GM20431 (cell line): ENCODE data around the gene MTF2.

ENCODE experiments used
- in situ Hi-C: fragments of 300-500 bp; cut with MseI, MboI; formaldehyde crosslinking; loops from one replicate; pipeline ENCODE4 v1.15.0; 2020; ENCODE audit warnings: low sequenced_read_pairs; ENCODE audit not compliant: unreplicated experiment

MTF2 gene

DNA sequence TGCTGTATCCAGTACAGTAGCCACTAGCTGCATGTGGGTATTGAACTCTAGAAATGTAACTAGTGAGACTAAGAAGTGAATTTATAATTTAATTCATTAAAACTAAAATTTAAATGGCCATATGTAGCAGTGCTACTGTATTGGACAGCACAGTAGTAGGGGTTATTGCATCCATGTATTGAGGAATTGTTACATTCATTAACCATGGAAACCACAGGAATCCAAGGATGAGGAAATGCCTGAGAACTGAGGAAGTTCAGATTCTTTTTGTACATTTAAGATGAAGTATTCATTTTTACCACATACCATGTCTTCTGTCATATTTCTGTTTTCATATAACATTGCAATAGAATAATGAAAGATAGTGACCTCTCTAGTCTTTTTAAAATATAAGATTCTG, 2.6 kb downstream of the MTF2 start:
- in situ Hi-C loops = no loop called here

DNA sequence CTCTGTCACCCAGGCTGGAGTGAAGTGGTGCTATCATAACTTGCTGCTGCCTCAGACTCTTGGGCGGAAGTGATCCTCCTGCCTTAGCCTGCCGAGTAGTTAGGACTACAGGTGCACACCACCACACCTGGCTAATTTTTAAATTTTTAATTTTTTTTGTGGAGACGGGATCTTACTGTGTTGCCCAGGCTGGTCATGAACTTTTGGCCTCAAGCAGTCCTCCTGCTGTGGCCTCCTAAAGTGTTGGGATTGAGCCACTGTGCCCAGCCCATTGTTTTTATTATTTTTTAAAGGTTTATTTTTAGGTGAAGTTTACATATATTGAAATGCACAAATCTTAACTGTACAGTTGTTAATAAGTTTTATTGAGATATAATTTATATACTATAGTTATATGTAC, 3.2 kb downstream of the MTF2 start:
- in situ Hi-C loops = no loop called here

DNA sequence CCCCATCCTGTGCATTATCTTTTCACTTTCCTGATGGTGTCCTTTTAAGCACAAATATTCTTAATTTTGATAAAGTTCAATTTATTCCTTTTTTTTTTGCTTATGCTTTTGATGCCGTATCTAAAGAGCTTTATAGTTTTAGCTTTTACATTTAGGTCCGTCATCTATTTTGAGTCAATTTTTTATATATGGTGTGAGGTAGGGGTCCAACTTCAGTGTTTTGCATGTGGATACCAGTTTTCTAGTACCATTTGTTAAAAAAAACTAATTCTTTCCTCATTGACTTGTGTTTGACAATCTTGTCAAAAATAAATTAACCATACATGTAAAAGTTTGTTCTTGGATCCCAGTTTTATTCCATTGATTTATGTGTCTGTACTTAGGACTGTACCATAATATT, 4.9 kb downstream of the MTF2 start:
- in situ Hi-C loops = no loop called here

DNA sequence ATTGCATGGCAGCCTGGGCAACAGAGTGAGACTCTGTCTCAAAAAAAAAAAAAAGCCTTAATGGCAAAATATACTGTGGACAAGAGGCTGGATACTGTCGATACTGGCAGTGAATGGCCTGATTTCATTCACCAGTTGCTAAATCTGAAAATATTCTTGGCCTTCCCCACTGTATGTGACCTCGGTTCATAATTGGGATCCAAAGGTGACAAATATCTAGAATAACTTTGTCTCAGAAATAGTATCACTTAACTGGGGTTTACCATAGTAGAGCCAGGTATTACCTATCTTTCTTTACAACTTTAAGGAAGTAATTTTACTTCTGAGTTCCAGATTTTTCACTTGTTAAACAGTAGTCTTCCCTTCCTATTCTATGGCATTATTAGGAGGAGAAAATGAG, 8.4 kb downstream of the MTF2 start:
- in situ Hi-C loops = no loop called here

DNA sequence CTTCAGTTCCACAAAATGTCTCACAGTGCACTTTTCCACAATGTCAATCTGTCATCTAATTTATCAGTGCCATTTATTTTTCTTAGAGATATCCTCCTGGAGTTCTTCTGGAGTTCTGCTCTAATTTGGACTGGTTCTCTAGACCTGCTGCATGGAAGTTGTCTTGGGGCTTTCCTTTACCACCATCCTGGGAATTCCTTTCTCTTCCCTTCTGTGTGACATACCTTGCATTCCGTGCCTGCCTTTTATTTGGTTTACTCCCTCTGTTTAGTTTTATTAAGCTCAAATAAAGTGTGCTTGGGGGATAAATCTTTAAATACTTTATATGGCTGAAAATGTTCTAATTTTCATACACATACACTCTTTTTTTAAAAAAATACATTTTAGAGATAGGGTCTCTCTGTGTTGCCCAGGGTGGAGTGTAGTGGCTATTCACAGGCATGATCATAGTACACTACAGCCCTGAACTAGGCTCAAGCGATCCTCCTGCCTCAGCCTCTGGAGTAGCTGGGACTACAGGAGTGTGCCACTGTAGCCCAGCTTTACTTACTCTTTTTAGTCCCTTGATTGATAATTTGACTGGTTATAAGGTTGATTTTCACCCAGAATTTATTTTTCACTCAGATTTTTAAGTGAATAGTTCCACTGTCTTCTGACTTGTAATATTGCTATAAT, 14.4 kb downstream of the MTF2 start:
- in situ Hi-C loops = no loop called here

DNA sequence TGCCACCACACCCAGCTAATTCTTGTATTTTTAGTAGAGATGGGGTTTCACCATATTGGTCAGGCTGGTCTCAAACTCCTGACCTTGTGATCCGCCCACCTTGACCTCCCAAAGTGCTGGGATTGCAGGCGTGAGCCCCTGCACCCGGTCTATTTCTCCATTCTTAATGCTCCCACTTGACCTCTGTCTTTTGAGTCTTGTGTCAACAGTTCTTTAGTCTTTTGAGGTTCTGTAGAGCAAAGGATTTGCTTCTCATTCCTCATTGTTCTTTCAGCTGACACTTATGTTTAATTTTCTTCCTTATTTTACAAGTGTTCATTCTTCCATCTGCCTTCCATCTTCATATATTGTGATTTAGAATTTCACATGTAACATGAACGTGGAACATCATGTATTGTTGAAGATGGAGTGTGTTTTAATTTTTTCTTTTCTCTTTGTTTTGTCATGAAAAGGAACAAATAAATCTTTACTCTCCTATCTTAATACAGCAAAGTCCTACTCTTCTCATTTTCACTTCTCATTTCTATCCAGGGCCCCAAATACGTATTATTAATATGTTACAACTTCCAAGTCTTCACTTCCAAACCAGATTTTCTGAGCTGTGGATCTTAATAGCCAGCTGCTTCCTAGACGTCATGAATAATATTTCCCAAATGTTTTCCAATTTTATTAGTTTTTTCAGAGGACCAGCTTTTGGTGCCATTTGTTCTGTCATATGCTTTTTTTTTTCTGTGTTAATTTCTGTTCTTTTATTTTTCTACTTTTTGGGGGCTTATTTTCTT, 16.9 kb downstream of the MTF2 start:
- in situ Hi-C loops = no loop called here

DNA sequence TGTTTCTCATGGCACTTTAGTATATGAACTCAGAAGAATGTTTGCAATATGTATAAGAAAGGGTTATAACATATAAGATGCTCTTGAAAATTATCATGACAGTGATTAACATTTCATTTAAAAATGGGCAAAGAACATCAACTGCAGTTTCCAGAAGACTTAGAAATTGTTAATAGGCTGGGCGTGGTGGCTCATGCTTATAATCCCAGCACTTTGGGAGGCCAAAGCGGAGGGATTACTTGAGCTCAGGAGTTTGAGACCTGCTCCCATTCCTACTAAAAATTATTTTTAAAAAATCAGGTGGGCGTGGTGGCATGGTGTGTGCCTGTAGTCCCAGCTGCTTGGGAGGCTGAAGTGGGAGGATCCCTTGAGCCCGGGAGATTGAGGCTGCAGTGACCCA, 23.1 kb downstream of the MTF2 start:
- in situ Hi-C loops = no loop called here

DNA sequence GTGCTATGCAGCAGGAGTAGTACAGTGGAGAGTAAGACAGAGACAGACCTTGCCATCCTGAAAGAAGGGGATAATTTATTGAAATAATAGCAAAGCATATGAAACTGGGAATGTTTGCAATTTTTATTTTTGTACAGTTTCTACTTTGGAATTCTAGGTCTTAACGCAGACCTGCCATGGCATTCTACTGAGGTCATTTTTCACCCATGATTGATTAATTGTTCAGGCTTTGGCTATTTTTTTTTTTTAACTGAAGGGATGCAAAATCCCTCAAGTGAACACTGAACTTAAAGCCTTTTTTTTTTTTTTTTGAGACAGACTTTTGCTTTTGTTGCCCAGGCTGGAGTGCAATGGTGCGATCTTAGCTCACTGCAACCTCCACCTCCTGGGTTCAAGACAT, 27.1 kb downstream of the MTF2 start:
- in situ Hi-C loops = no loop called here

DNA sequence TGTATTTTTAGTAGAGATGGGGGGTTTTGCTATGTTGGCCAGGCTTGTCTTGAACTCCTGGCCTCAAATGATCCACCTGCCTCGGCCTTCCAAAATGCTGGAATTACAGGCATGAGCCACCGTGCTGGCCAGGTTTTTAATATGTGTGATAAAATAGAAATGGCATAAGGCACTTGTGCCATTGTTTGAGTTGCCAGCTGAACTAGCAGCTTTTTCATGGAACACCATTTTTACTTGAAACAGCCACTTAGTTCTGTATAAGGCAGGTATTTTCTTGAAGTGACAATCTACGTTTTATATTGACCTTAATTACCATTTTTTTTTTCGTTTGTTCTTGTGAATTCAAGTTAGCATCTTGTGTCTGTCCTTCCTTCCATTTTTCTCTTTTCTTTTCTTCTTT, 28.3 kb downstream of the MTF2 start:
- in situ Hi-C loops = no loop called here

DNA sequence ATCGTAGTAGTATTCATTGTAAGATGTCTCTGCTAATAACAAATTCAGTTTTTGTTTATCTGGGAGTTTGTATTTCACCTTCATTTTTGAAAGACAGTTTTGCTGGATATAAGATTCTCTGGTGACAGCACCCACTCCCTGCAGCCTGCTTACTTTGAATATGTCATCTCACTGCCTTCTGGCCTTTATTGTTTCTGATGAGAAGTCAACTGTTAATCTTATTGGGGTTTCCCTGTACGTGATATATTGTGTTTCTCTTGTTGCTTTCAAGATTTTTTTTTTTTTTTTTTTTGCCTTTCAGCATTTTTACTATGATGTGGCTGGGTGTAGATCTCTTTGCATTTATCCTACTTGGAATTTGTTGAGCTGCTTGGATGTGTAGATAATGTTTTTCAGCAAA, 29.3 kb downstream of the MTF2 start:
- in situ Hi-C loops = no loop called here

DNA sequence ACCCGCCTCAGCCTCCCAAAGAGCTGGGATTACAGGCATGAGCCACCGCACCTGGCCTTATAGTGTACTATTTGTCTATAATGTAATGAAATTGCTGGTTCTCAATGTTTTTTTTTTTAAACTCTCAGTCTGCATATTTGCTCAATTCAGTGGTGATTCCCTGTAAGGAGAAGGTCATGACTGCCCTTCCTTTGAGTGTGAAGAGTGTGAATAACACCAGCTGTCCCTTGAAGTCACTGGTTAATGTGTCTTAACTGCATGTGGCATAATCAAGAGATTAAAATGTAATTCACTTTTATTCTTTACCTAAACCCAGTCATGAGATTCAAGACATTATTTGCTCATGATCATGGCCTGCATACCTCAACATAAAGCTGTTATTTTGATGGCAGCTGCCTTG, 30.5 kb downstream of the MTF2 start:
- in situ Hi-C loops = no loop called here

DNA sequence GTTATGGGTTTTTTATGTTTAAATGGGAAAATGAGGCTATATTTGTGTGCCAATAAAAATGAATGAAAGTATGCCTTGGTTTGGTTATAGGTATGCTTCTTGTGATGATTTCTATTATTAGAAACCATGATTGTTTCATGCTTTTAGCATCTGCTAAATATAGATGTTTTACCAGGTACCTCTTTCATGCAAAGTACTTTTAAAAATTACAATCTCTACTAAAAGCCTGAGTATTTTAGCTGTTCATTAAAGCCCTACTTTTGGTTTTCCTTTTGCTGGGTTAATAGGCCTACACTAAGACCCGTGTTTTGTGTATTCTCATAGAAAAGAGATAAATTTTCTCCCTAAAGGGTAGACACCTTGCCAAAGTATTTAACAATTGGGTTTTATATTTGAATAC, 32.0 kb downstream of the MTF2 start:
- in situ Hi-C loops = no loop called here

DNA sequence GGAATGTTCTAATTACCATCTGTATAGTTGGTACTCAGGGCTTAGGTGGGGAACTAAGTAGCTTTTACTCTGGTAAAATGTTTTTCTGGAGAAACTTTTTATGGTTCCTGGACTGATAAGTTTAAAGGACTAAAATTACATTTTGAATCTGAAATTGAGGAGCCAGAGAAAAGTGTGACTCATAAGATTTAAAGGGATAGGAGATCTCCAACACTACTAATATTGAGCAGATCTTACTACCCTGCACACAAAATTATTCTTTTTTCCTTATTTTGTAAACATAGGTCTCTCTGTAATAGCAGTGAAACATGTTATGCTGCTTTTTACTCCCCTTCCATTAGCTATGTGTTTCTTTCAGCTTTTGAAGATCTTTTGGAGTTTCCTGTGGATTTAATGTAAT, 32.5 kb downstream of the MTF2 start:
- in situ Hi-C loops = no loop called here

DNA sequence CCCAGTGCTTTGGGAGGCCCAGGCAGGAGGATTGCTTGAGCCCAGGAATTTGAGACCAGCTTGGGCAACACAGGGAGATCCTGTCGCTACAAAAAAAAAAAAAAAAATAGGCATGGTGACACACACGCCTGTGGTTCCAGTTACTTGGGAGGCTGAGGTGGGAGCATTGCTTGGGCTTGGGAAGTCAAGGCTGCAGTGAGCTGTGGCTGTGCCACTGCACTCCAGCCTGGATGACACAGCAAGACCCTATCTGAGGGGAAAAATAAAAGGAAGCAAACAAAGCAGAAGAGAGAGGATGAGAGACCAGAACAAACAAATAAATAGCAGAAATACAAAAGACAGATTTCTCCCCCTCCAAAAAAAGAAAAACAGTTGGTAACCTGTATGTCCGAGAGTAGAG, 34.0 kb downstream of the MTF2 start:
- in situ Hi-C loops = no loop called here

DNA sequence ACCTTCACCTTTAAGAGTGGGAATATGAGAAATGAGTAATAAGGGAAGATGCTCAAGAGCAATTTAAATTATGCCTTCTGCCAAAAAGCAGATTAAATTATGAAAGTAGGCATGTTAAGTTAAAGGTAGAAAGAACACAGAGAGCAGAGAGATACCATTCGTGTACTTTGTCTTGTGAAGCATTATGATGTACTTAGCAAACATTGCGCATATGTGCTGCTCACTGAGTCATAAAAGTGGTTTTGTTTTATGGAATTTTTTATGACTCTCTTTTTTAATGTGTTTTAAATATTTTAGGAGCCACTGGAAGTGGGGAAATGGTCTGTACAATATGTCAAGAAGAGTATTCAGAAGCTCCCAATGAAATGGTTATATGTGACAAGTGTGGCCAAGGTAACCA, 35.3 kb downstream of the MTF2 start:
- in situ Hi-C loops = no loop called here

DNA sequence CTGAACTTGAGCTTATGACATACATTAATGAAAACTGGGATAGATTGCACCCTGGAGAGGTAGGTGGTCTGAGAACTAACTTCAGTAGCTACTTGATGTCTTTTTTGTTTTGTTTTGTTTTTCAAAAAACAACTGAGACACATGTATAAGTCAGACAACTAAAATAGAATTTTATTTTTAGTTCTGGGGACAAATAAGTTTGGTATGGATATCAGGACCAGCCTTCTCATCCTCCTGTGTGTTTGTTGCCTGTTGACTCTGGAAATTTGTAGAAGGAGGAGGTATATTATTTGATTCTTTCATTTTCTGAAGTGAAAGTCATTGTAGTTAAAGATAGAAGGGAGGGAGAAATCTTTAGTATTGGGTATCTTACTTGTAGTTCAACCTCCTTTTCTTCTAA, 41.5 kb downstream of the MTF2 start:
- in situ Hi-C loops = no loop called here

DNA sequence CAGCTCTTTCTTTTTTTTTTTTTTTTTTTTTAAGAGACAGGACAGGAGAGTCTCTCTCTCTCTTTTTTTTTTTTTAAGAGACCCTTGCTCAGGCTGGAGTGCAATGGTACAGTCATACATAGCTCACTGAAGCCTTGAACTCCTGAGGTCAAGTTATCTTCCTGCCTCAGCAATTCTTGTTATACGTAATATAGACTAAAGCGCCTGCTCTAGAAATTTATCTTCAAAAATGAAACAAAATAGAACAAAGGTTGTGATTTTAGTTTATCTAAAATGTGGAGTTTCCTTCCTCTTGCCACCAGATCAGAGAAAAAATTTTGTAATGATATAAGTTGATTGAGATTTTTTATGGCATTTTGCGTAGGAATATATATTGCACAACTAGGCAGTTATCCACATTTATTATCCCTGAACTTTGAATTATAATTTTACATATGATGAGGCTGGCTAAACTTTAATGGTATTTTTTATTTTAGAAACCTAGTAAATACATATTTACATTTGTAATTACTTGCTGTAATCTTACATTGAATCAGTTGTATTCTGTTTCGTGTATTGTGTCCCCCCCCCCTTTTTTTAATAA, 44.2 kb downstream of the MTF2 start:
- in situ Hi-C loops = no loop called here

DNA sequence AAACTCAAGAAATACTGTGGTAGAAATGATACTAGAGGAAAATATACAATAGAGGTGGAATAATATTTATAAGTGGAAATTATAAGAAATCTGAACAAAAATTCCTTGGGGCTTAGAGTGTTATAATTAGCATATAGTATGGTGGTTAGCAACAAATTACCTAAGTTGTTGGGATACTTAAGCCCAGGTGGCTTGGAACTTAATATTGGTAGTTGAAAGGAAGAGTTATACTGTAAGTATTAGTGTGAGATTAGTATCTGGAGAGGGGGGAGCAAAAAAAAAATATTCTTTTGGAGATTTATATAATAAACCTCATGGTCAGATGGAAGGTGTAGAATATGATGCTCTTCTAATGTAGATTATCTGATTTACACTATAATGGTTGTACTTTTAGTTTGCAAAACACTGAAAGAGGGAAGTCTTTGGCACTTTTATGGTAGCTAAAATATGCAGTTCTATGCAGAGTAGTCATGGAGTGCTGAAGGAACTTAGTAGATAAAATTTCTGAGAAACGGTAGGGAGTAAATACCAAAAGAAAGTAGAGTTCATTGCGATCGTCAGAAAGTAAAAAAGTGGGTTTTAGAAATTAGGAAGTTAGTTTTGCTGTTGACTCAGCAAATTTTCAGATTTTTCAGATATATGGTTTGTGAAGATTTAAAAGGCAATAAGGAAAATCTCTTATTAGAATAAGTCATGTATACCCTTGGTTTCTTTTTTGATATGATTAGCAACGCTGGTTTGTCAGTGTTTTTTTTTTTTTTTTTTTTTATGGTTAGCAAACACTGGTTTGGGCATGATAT, 45.7 kb downstream of the MTF2 start:
- in situ Hi-C loops = no loop called here

DNA sequence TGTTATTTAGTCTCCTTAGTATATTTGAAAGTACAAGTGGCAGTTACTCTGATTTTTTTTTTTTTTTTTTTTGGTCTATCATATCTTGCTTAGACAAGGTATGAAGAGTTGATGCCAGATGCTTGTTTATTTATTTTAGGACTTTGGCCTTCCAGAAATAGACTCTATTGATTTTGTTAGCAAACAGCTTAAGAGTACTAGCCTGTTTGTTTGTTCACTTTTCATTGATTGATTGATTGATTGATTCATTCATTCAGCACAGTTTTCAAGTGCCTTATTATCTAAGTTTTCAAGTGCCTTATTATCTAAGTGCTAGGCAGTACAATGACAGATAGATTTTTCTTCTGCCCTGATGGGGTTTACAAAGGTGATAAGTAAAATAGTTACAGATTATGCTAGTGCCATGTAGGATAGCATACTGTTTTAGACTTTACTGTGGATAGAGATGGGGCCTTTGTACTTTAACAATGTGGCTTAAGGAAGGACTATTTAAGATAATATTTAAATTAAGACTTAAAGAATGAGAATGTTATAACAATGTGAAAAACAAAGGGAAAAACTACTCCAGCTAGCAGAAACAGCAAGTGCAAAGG, 50.5 kb downstream of the MTF2 start:
- in situ Hi-C loops = no loop called here

DNA sequence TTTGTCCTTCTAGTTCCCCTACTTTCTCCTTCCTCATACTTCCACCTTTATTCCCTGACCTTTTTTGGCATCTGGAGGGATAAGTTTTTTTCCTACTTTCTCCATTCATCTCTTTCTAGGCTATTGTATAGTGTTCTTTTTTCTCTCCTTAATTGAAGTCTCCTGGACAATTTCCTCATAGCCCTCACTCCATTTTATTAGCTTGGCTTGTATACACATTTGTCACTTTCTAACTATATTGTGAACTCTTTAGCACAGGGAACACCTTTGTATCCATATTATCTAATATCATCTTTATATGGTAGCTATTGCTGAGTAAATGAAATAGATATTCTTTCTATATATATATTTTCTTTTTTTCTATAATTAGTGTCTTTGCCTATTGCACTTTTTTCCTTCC, 53.6 kb downstream of the MTF2 start:
- in situ Hi-C loops = no loop called here
